Neural crest cell (in vitro differentiated cells): ENCODE results near the gene ELMO1. TPM values are rescaled to one million over a fixed set of nuclear protein-coding genes. Genes with fewer than 3 reads are reported as not detected.

ENCODE experiments used
- DNase-seq: peaks from one replicate; pipeline ENCODE4 v3.0.0; 2021; ENCODE audit warnings: low read depth, mixed read lengths, low spot score
- H3K27ac Mint-ChIP-seq: one replicate; pipeline ENCODE4 v1.8.0; 2021; ENCODE audit warnings: mild to moderate bottlenecking, mixed read lengths; ENCODE audit not compliant: unreplicated experiment
- H3K27me3 Mint-ChIP-seq: 2 replicates; pipeline ENCODE4 v1.8.0; 2021; ENCODE audit warnings: low read depth, mild to moderate bottlenecking, mixed read lengths
- H3K36me3 Mint-ChIP-seq: 2 replicates; pipeline ENCODE4 v1.8.0; 2021; ENCODE audit warnings: low read depth, mild to moderate bottlenecking, mixed read lengths
- H3K4me1 Mint-ChIP-seq: 2 replicates; pipeline ENCODE4 v1.8.0; 2021; ENCODE audit warnings: mixed read lengths
- H3K4me3 Mint-ChIP-seq: one replicate; pipeline ENCODE4 v1.8.0; 2021; ENCODE audit warnings: mild to moderate bottlenecking, mixed read lengths
- H3K9me3 Mint-ChIP-seq: 2 replicates; pipeline ENCODE4 v1.8.0; 2021; ENCODE audit warnings: mixed read lengths
- total RNA-seq: library from RNA; stranded (reverse); gene quantifications from 2 replicates; pipeline ENCODE4 v1.2.1, GENCODE V29; 2021
- TF ChIP-seq, protein P1 (sequence below): fragments of 200-600 bp; sonication (generic); conservative IDR thresholded peaks from 2 replicates; pipeline ENCODE4 v1.5.0; 2021; ENCODE audit warnings: antibody characterized with exemption, mild to moderate bottlenecking

Gene ELMO1
- total RNA-seq, 1 donor from 2014 or later, result 7.4 TPM

DNA sequence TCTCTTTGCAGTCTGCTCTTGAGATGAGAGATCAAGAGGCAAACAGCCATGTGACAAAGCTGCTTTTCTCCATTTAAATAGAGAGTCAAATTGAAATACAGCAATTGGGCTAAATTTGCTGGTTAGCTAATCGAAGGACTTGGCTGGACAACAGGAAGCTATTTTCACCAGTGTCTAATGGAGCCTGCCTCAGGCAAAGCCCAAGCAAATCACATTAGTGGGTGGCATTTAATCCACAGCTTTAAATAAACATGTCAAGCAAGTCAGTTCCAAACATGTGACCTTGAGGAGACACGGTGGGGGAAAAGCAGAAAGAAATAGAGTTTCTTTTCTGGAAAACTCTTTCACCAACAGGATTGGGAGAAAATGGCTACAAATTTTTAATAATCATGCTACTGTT is 543.9 kb downstream of the ELMO1 start:
- H3K36me3 Mint-ChIP-seq, result no peaks in the 10 kb centered on the region
- peaks cover 2% of the 10 kb centered on the region for H3K9me3 Mint-ChIP-seq
- H3K27me3 Mint-ChIP-seq, result no peaks in the 10 kb centered on the region
- H3K27ac Mint-ChIP-seq, result no peak overlapping the region
- TF ChIP-seq, protein P1, sequence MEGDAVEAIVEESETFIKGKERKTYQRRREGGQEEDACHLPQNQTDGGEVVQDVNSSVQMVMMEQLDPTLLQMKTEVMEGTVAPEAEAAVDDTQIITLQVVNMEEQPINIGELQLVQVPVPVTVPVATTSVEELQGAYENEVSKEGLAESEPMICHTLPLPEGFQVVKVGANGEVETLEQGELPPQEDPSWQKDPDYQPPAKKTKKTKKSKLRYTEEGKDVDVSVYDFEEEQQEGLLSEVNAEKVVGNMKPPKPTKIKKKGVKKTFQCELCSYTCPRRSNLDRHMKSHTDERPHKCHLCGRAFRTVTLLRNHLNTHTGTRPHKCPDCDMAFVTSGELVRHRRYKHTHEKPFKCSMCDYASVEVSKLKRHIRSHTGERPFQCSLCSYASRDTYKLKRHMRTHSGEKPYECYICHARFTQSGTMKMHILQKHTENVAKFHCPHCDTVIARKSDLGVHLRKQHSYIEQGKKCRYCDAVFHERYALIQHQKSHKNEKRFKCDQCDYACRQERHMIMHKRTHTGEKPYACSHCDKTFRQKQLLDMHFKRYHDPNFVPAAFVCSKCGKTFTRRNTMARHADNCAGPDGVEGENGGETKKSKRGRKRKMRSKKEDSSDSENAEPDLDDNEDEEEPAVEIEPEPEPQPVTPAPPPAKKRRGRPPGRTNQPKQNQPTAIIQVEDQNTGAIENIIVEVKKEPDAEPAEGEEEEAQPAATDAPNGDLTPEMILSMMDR, result no peak
- H3K4me1 Mint-ChIP-seq, result peaks cover 12% of the 10 kb centered on the region
- H3K4me3 Mint-ChIP-seq, result no peak overlapping the region
- no peak for DNase-seq

DNA sequence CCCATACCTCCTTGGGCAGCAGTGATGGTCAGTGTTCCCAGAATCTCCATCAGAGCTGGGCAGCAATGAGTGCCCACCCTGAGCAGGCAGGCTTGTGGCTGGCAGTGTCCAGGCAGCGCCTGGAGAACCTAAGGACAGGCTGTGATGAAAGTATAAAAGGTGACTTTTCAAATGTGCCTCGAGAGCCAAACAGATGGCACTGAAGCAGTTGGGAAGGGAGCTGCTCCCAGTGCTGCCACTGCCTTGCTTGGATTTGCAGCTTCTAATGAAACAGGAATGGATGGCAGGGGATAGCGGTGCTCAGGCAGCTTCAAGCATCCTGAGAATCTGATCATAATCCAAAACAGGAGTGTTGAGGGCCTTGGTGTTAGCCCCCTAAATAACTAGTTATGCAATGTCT is 544.6 kb downstream of the ELMO1 start:
- DNase-seq, result no peak
- TF ChIP-seq, protein P1, result no peak
- Mint-ChIP-seq H3K4me3 (no peak overlapping the region), H3K27me3 (no peaks in the 10 kb centered on the region), H3K4me1 (peaks cover 12% of the 10 kb centered on the region), H3K36me3 (no peaks in the 10 kb centered on the region), H3K9me3 (peaks cover 2% of the 10 kb centered on the region), H3K27ac (no peak overlapping the region)

DNA sequence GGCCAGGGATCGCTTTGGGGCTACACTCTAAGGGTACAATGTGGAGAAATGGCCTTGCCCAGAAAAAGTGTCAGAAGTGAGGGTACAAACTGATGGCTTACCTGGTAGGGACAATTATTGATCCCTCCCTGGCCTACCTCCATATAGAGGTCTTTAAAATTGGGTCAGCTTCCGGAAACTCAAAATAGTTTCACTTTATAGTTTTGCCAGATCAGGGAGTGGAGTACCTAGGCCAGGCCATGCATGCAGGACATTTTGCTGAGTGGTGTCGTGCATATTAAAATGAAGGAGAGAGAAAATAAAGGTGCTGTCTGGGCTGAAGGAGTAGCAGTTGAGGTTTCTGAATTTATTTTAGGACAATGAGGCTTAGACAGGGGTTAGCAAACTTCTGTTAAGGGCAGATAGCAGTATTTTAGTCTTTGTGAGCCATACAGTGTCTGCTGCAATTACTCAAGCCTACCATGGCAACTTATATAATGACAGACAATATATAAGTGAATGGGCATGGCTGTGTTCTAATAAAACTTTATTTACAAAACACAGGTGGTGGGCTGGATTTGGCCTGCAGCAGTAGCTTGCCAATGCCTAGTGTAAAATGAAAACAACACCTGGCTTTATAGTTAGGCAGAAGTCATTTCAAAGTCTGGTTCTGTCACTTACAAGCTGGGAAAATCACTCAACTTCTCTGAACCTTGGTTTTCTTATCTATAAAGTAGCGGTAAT is 547.5 kb downstream of the ELMO1 start:
- Mint-ChIP-seq H3K4me1 (peaks cover 12% of the 10 kb centered on the region), H3K9me3 (peaks cover 4% of the 10 kb centered on the region), H3K27me3 (no peaks in the 10 kb centered on the region), H3K27ac (no peak overlapping the region), H3K36me3 (no peaks in the 10 kb centered on the region), H3K4me3 (no peak overlapping the region)
- no peak for DNase-seq
- TF ChIP-seq, protein P1, result no peak

DNA sequence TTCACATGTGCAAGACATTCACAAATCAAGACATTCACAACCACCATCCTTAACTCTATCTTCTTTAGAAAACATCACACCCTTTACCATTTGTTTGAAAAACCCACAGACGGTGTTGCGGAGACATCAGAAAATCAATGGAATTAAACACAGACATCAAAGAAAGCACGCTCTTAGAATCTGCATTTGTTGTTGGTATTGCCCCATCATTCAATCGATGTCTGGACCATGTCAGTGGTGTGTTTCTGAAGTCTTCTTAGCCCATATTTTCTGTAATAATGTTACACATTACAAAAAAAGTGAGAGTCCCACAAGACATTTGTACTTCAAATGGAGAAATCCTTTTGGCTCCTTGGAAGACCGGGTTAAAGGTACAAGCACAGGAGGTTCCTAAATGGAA is 550.5 kb downstream of the ELMO1 start:
- Mint-ChIP-seq H3K9me3 (peaks cover 4% of the 10 kb centered on the region), H3K4me1 (no peaks in the 10 kb centered on the region), H3K27ac (no peak overlapping the region), H3K27me3 (no peaks in the 10 kb centered on the region), H3K36me3 (no peaks in the 10 kb centered on the region), H3K4me3 (no peak overlapping the region)
- TF ChIP-seq, protein P1, result no peak
- no peak for DNase-seq

DNA sequence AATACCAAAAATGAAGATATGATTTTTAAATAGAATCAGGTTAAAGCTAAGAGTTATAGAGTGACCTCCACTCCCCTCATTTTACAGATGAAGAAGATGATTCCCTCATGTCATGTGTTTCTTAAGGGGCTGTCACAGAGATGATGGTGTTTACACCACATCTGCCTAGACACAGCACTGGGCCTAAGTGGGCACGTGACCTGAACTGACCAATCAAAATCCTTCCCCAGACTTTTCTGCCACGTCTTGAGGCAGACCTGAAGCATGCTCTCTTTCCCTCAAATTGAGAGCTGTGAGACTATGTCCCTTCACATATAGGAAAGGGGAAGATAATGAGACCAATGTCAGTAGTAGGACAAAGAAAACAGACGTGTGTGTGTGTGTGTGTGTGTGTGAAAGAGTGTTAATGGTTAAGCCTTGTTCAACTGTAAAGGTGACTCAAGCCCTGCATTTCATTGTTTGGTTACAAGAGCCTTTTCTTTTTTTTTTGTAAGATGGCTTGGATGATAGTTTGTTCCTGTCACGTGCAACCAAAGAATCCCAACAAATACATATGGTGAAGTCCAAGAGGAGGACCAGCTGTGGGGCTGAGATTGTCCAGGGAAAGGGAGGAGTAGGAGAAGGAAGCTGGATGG is 551.6 kb downstream of the ELMO1 start:
- Mint-ChIP-seq H3K27ac (no peak overlapping the region), H3K9me3 (peaks cover 4% of the 10 kb centered on the region), H3K4me1 (no peaks in the 10 kb centered on the region), H3K4me3 (no peak overlapping the region), H3K36me3 (no peaks in the 10 kb centered on the region), H3K27me3 (no peaks in the 10 kb centered on the region)
- TF ChIP-seq, protein P1, result no peak
- no peak for DNase-seq
